Transverse colon (tissue), 4 donors: Measurements from ENCODE around the gene SCMH1.

Experiments used
- CTCF ChIP-seq, 5 experiments: fragments of 200-600 bp in 3 of 5; fragments of 450-650 bp in 2 of 5; sonication (generic) in 3 of 5; IDR thresholded peaks; 1 replicate in 2 of 5; 2 replicates in 3 of 5; pipeline ENCODE4 v1.5.1; 2016 to 2017; ENCODE audit warnings: antibody characterized with exemption in 5 of 5, inconsistent platforms in 3 of 5, mild to moderate bottlenecking in 2 of 5, moderate library complexity in 1 of 5
- POLR2A ChIP-seq: fragments of 450-650 bp; IDR thresholded peaks from one replicate; pipeline ENCODE4 v1.6.1; 2016; ENCODE audit warnings: antibody characterized with exemption, mild to moderate bottlenecking, moderate library complexity
- POLR2AphosphoS5 ChIP-seq, 3 donors: sonication (generic); formaldehyde crosslinking; IDR thresholded peaks; one replicate each; pipeline ENCODE4 v1.6.1; 2016; ENCODE audit warnings: antibody characterized with exemption in 3 of 3

- TF ChIP-seq CTCF (IDR thresholded peaks at IDR 0.05) (no peak), POLR2A (no peak), POLR2AphosphoS5 (IDR thresholded peaks at IDR 0.05) (no peak)
Observed at GRCh38 chr1:41291195-41291594, 49.1 kb upstream of the SCMH1 start.
